PC-9 (cell line): ENCODE results near the gene ANKRD2. TPM values are rescaled to one million over a fixed set of nuclear protein-coding genes. Genes with fewer than 3 reads are reported as not detected.

Source experiments
- BruUV-seq: library from RNA; stranded (reverse); fragments of 400-500 nt; replicated peaks from 2 replicates; lab custom pipeline; 2021; lab: Mats Ljungman, UMichigan
- CTCF ChIA-PET: fragments of 300-600 bp; sonication (Branson Sonifier 250); formaldehyde crosslinking; loops from one replicate; lab custom pipeline; 2022; ENCODE audit warnings: antibody characterized with exemption; lab: Charles Lee
- POLR2A ChIA-PET: fragments of 300-600 bp; sonication (Branson Sonifier 250); formaldehyde crosslinking; loops from one replicate; lab custom pipeline; 2022; ENCODE audit warnings: antibody characterized with exemption; ENCODE audit not compliant: unreplicated experiment; lab: Charles Lee
- DNase-seq, 2 experiments: peaks; one replicate each; pipeline versions ENCODE4 v3.0.0 to v3.0.0-alpha.2; 2015 to 2022; ENCODE audit warnings: mixed read lengths in 1 of 2
- H2AFZ ChIP-seq: fragments of 200-600 bp; sonication (generic); 2 replicates; pipeline ENCODE4 v1.8.1; 2017; ENCODE audit warnings: antibody characterized with exemption
- H3F3A ChIP-seq: fragments of 200-600 bp; sonication (generic); 2 replicates; pipeline ENCODE4 v1.8.1; 2017; ENCODE audit warnings: antibody characterized with exemption, mild to moderate bottlenecking, low read depth; ENCODE audit not compliant: insufficient read depth
- H3K27ac ChIP-seq: fragments of 200-600 bp; sonication (generic); 2 replicates; pipeline ENCODE4 v1.6.1; 2016; ENCODE audit warnings: mixed run types
- H3K27me3 ChIP-seq: fragments of 200-600 bp; sonication (generic); 2 replicates; pipeline ENCODE4 v1.6.1; 2016; ENCODE audit warnings: low read depth, mixed run types; ENCODE audit not compliant: insufficient read depth
- H3K36me3 ChIP-seq: fragments of 200-600 bp; sonication (generic); 2 replicates; pipeline ENCODE4 v1.6.1; 2016; ENCODE audit warnings: low read depth, mixed run types
- H3K4me1 ChIP-seq: fragments of 200-600 bp; sonication (generic); replicated peaks from 2 replicates; pipeline ENCODE4 v1.6.1; 2016; ENCODE audit warnings: mixed run types; ENCODE audit not compliant: insufficient read depth
- H3K4me2 ChIP-seq: fragments of 200-600 bp; sonication (generic); 2 replicates; pipeline ENCODE4 v1.6.1; 2017; ENCODE audit warnings: mixed run types
- H3K4me3 ChIP-seq: fragments of 200-600 bp; sonication (generic); 2 replicates; pipeline ENCODE4 v1.6.1; 2016; ENCODE audit warnings: mixed run types
- H3K79me2 ChIP-seq: fragments of 200-600 bp; sonication (generic); 2 replicates; pipeline ENCODE4 v1.6.1; 2017; ENCODE audit warnings: low read depth, mixed run types
- H3K9me2 ChIP-seq: fragments of 200-600 bp; sonication (generic); 2 replicates; pipeline ENCODE4 v1.8.1; 2017; ENCODE audit warnings: mild to moderate bottlenecking; ENCODE audit not compliant: insufficient read depth
- H3K9me3 ChIP-seq: fragments of 200-600 bp; sonication (generic); 2 replicates; pipeline ENCODE4 v1.8.1; 2016; ENCODE audit warnings: low read depth; ENCODE audit not compliant: insufficient read depth
- H4K20me1 ChIP-seq: fragments of 200-600 bp; sonication (generic); 2 replicates; pipeline ENCODE4 v1.8.1; 2017; ENCODE audit not compliant: insufficient read depth
- CTCF ChIP-seq: fragments of 200-600 bp; sonication (generic); conservative IDR thresholded peaks from 2 replicates; pipeline ENCODE4 v1.6.1; 2017; ENCODE audit warnings: mixed run types, antibody characterized with exemption, mild to moderate bottlenecking, moderate library complexity
- EZH2 ChIP-seq: fragments of 200-600 bp; sonication (generic); IDR thresholded peaks from 2 replicates; pipeline ENCODE4 v1.8.0; 2017; ENCODE audit warnings: antibody characterized with exemption, low read depth
- intact Hi-C: fragments of 100-400 bp; cut with micrococcal nuclease; formaldehyde crosslinking; loops from one replicate; pipeline ENCODE4 v1.10.0; 2022; ENCODE audit not compliant: unreplicated experiment
- total RNA-seq: library from RNA; stranded (reverse); gene quantifications from 2 replicates; pipeline ENCODE4 v1.2.3, GENCODE V29; 2021

ANKRD2 gene
- total RNA-seq, 1 experiment from 2014 or later: 8.4 TPM

DNA sequence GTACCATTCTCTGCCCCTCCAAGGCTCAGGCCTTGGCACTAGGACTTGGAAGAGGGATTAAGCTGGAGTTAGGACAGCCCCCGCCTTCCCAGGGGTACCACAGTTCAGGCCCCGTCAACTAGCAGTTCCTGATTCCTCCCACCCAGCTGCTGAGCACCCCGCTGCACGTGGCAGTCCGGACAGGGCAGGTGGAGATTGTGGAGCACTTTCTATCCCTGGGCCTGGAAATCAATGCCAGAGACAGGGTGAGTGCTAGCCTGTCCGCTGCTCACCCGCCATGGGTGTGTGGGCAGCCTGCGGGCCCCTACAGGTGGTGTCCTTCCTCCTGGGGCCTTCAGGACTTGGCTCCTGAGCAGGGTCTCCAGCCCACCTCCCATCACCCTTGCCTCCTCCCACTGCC, 9.6 kb downstream of the ANKRD2 start:
- Histone ChIP-seq H3K27me3 (no peaks in the 10 kb centered on the region), H3K27ac (no peak overlapping the region), H3K9me3 (no peaks in the 10 kb centered on the region), H3K4me3 (no peak overlapping the region), H3K4me1 (no peaks in the 10 kb centered on the region), H3F3A (no peaks in the 10 kb centered on the region), H3K4me2 (no peak overlapping the region), H2AFZ (no peak overlapping the region), H4K20me1 (no peaks in the 10 kb centered on the region), H3K9me2 (no peaks in the 10 kb centered on the region), H3K36me3 (no peaks in the 10 kb centered on the region), H3K79me2 (no peaks in the 10 kb centered on the region)
- intact Hi-C loops: no loop called here
- no peak for DNase-seq
- ChIA-PET CTCF (interaction anchor here (0.9 kb wide), 1 partner anchor 35 kb away, joined by 3 read pairs; no protein-coding TSS in a partner anchor), POLR2A (no interaction called here)
- no peak for TF ChIP-seq CTCF
- no peak for TF ChIP-seq EZH2
- no TSS peak for BruUV-seq

DNA sequence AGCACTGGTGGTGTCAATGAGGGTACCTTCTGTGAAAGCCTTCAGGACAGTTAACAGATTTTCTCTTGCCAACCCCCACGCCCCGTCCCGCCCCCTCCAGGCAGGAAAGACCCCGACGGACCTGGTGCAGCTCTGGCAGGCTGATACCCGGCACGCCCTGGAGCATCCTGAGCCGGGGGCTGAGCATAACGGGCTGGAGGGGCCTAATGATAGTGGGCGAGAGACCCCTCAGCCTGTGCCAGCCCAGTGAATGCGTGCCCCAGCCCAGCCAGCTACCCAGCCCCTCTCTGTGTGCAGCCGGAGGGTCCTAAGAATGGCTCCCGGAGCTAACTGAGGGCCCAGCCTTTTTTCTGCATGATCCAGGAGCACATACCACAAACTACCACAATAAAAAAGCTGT, 10.9 kb downstream of the ANKRD2 start:
- H3K4me1 ChIP-seq: no peaks in the 10 kb centered on the region
- intact Hi-C loops: no loop called here
- ChIA-PET POLR2A (interaction anchor here (0.9 kb wide), 1 partner anchor 9 kb away, joined by 4 read pairs; no protein-coding TSS in a partner anchor), CTCF (interaction anchor here (0.6 to 1.2 kb wide), 2 partner anchors 12 to 44 kb away, joined by 3 to 4 read pairs; no protein-coding TSS in a partner anchor)
- no peaks in the 10 kb centered on the region for H3K27me3 ChIP-seq
- no TSS peak for BruUV-seq
- no peak overlapping the region for H3K4me2 ChIP-seq
- H3K4me3 ChIP-seq: no peak overlapping the region
- H3K9me2 ChIP-seq: no peaks in the 10 kb centered on the region
- no peaks in the 10 kb centered on the region for H3K36me3 ChIP-seq
- no peak for DNase-seq
- no peaks in the 10 kb centered on the region for H3K79me2 ChIP-seq
- no peak for TF ChIP-seq CTCF
- TF ChIP-seq EZH2: no peak
- no peaks in the 10 kb centered on the region for H3F3A ChIP-seq
- no peaks in the 10 kb centered on the region for H3K9me3 ChIP-seq
- H3K27ac ChIP-seq: no peak overlapping the region
- no peaks in the 10 kb centered on the region for H4K20me1 ChIP-seq
- no peak overlapping the region for H2AFZ ChIP-seq

DNA sequence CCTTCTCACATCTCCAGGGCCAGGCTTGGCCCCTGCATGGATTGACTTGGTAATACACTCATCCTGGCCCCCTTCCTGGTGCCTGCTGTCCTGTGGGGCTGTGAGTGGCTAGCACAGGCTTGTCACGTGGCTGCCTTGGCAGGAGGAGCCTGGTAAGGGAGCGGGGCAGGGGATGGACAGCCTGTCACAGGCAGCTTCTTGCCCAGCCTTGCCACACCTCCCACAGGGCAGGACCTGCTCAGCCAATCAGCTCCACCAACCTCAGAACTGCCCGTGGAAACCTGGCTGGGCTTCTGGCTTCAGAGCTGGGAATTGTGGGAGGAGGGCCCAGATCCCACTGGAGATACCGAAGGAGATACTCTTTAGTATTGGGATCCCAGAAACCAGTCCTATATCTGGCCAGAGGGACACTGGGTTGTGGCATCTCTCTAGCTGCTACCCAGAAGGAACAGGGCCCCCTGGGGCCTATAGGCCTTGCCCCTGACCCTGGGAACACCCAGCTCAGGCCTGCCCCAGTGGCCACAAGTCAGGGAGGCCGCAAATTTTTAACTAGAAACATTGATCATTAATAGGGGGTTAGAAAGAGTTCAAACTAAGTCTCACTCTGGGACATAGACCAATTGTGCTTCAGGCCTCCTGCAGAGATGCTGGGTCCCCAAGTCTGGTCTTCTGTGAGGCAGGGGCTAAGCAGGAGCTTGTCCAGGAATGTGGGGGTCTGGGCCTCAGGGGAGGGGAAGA, 11.7 kb downstream of the ANKRD2 start, which contains the start of gene HOGA1:
TSS of gene HOGA1 (plus strand) at position 330 of the 738 bp plus-strand sequence. CDS start at position 645, 315 bp downstream.
- POLR2A ChIA-PET: interaction anchor here (0.5 to 0.9 kb wide), 2 partner anchors 9 to 12 kb away, joined by 3 to 4 read pairs; no protein-coding TSS in a partner anchor
- no peak within 1 kb of the TSS for H3K27ac ChIP-seq

More for the DNA sequence above, 11.7 kb downstream of the ANKRD2 start, which contains the start of gene HOGA1:
- no peaks in the 10 kb centered on the region for H3K79me2 ChIP-seq
- no peaks in the 10 kb centered on the region for H3F3A ChIP-seq
- no peak within 1 kb of the TSS for H2AFZ ChIP-seq
- TF ChIP-seq EZH2: no peak
- no peak for TF ChIP-seq CTCF
- no peaks in the 10 kb centered on the region for H3K9me3 ChIP-seq
- no peaks in the 10 kb centered on the region for H3K9me2 ChIP-seq
- H3K4me1 ChIP-seq: no peaks in the 10 kb centered on the region
- no peak within 1 kb of the TSS for H3K4me3 ChIP-seq
- CTCF ChIA-PET: interaction anchor here (0.6 to 1.2 kb wide), 2 partner anchors 13 to 43 kb away, joined by 3 to 4 read pairs; no protein-coding TSS in a partner anchor
- no peak within 1 kb of the TSS for H3K4me2 ChIP-seq
- TSS peak; percentile 48 for BruUV-seq
- DNase-seq: peak in 1 of 2 experiments; percentile 67
- no peaks in the 10 kb centered on the region for H3K27me3 ChIP-seq
- no peaks in the 10 kb centered on the region for H3K36me3 ChIP-seq
- intact Hi-C loops: no loop called here
- no peaks in the 10 kb centered on the region for H4K20me1 ChIP-seq
